Stimulated activated CD8-positive, alpha-beta memory T cell treated with anti-CD3 and anti-CD28 coated beads, Interleukin-15, amount 100 ng/mL, for 4 hours (primary cell): Measurements from ENCODE around the gene COL13A1.

ENCODE experiments used
- DNase-seq, 2 donors: peaks; one replicate each; pipeline ENCODE4 v3.0.0-alpha.2; 2020; ENCODE audit warnings: low read depth in 2 of 2

Gene COL13A1

DNA sequence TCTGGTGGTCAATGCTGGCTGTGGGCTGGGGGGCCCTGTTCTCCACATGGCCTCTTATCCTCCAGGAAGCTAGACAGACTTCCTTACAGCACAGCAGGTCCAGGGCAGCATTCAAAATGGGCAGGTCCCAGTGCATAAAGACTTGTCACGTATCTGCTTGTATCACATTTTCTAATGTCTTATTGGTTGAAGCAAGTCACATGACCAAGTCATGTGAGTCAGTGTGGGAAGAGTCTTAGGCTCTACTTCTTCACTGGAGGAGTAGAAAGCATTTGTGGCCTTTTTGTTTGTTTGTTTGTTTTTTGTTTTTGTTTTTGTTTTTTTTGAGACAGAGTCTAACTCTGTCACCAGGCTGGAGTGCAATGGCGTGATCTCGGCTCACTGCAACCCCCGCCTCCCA lies 104.7 kb downstream of the COL13A1 start:
- DNase-seq, result no peak

- DNase-seq, result no peak
Measured at GRCh38 chr10:69907517-69907916, 105.8 kb downstream of the COL13A1 start.

DNA sequence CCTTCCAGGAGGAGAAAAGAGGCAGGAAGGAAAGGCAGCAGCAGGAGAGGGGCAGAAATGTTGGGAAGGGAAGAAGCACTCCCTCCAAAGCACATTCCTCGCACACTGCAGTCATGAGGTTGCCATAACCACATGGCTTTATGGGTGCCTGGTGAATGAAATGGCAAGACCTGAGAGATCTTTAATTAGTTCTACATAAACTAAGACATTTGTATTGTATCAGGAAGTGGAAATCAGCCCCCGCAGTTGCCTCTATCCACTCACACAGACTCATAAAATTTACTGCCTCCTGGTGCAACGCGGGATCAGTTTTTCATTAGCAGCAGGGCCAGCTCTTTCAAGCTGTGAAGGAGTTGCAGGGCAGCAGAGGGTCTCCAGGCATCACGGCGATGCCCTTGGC lies 106.4 kb downstream of the COL13A1 start:
- no peak for DNase-seq

- DNase-seq, result no peak
Measured at GRCh38 chr10:69910561-69910960, 108.9 kb downstream of the COL13A1 start.

GRCh38 chr10:69911613-69912528 lies 110.2 kb downstream of the COL13A1 start:
- DNase-seq, result no peak

GRCh38 chr10:69912589-69912988 lies 110.9 kb downstream of the COL13A1 start:
- no peak for DNase-seq

DNA sequence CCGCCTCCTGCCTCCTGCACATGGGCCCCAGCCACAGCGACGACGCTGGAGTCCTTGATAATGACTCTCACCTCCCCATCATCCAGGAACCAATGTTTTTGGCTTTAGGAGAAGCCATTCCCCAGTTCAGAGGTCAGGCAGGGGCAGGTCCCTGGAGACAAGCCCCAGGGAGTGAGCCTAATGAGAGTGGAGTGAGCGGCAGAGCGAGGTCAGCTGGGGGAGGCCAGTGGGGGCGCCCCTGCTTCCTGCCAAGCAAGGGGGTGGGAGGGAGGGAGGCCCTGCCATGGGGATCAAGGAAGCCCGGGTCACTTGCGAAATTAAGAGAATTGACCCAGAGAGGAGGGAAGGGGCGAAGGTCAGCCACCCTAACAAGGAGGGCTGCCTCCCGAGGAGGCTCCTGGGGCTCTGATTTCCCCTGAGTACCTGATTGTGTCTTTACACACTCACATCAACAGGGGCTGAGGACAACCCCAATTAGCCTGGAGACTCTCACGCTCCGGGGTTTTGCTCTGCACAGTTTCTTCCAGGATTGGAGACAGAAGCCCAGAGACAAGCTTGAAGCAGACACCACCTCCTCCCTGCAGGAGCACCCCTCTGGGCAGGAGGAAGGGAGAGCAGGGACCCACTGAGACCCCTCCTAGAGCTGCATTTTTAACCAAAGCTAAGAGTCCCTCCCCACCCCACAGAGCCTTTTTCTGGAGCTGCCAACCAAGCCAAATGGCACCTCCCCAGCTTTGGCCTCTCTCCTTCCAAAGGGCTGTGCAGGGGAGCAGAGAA lies 112.1 kb downstream of the COL13A1 start:
- DNase-seq, result no peak

- DNase-seq, result peak; percentile 7 to 14
Measured at GRCh38 chr10:69914398-69915214, 112.9 kb downstream of the COL13A1 start.

DNA sequence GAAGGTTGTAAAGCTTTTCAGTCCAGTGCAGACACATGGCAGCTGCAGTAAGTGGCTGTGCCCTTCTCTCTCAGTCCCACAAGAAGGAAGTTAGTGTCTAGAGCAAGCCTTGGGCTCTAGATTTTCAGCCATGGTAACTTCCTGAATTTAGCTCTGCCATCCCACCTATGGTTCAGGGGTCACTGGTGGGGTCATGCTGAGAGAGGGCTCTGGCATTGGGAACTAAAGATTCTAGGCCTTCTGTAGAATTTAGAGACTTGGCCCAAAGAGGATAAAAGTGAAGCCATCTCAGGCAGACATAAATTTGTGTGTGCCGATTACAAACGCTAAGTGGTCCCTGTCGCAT lies 113.5 kb downstream of the COL13A1 start:
- no peak for DNase-seq

DNA sequence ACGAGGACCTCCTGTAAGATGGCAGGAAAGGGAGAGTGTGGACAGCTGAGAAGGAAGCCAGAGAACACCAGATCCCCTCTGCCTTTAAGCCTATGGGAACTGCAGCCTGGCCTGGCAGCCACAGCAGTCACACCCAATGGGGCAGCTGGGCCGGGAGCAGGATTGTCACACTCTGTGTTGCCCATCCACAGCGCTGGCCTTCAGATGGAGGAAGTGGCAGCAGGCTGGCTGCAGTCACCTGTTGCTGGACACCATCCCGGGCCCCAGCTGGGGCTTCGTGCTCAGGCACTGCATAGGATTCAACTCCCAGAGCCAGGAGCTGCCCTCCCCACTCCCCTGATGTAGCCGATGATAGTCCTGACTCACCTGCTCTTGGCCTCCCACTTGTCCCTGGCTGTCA lies 114.4 kb downstream of the COL13A1 start:
- DNase-seq, result no peak

DNA sequence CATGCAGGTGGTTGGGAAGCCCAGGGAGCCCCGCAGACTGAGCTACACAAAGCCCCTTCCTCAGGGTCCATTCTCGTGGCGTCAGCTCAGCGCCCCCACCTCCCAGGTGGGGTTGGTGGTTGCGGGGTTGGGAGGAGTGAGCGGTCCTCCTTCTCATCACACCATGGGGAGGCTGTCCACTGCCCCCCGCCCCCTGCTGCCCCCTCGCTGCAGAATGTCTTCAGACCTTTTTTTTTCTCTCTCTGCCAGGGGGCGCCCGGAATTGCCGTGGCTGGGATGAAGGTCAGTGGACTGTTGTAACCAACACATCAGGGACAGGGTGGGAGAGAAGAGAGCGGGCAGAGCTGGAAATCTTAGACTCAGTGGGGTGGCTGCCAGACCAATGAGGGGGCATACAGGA lies 116.3 kb downstream of the COL13A1 start:
- no peak for DNase-seq

- no peak for DNase-seq
Measured at GRCh38 chr10:69919250-69919649, 117.5 kb downstream of the COL13A1 start.

DNA sequence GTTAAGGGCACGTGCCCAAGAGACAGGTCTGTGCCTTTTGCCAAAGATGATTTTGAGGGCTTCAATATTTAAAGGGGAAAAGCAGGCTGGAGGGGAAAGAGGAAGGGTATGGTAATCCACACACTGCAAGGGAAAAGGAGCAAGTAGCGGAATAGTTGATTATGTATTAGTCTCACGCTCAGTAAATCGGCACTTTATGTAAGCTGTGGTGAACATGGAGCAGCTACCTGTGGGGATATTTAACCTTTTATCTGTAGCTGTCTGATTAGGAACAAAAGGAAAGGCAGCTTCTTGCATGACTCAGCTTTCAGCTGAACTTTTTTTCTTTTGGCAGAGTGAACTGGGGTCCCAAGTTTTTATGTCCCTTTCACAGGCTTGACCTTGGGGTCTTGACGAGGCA lies 123.4 kb downstream of the COL13A1 start:
- DNase-seq, result no peak

GRCh38 chr10:69928339-69928738 lies 126.6 kb downstream of the COL13A1 start:
- no peak for DNase-seq

DNA sequence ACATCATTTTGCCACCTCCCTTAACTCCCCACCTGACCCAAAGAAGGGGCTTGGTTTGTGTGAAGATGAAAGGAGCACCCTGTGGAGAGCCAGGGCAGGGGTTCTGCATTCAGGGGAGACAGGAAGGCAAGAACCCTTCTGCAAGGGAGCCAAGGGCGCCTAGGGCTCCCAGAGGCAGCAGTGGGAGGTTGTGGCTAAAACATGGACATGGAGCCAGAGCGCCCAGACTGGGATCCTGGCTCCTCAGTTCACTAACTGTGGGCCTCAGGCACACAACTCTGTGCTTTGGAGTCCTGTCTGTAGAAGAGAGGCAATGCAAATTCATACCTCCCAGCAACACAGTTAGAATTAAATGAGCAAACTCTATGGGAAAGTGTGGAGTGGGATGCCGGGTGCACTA lies 127.9 kb downstream of the COL13A1 start:
- no peak for DNase-seq

DNA sequence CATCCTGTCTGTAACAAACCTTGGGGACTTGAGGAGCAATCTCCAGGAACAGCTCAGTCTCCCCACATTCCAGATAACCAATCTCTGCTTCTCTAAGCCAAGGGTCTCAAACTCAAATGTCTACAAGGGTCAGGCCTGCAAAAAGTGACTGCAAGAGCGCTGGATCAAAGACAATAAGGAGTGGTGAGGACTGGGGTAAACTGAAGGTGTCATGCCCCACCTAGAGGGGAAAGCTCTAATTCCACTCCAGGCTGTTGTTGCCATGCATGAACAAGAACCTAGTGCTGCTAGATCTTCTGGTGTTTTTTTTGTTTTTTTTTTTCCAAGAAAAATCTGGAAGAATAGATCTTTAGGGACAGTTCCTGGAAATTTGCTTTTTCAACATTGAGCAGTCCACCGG lies 133.1 kb downstream of the COL13A1 start:
- no peak for DNase-seq

DNA sequence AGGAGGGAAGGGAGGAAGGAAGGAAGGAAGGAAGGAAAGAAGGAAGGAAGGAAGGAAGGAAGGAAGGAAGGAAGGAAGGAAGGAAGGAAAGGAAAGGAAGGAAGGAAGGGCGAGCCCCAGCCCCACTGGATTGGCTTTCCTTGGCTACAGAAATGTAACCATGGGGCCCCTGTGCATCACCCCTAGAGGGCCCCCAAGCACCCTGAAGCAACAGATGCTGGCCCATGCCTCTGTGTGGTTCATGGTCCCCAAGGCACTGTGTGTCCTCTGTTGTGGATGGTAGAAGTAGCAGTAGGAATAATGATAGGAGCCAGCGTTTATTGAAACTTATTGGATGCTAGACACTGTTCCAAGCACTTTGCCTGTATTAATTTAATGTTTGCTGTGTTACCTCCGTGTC lies 134.4 kb downstream of the COL13A1 start:
- no peak for DNase-seq

DNA sequence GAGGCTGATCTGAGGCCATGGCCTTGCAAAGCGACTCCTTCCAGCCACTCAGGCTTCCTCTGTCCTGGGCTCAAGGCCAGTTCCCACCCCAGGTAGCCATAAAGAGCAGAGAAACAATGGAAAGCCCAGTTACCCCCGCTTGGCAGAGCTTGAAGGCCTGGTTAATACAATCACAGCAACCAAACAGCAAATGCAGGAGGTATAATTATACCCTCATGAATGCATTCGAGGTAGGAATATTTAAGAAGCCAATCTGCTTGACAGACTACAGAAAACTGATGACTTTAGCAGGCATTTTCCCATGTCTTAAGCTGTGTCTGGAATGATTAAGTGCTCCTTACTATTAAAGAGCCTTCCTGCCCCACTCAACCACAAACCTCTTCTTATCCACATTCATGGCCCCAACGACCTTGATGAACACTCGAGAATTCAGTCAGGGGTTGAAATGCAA lies 136.9 kb downstream of the COL13A1 start:
- no peak for DNase-seq

GRCh38 chr10:69939061-69939460 lies 137.4 kb downstream of the COL13A1 start:
- no peak for DNase-seq

- DNase-seq, result no peak
Measured at GRCh38 chr10:69939481-69939880, 137.8 kb downstream of the COL13A1 start.

GRCh38 chr10:69941730-69942129 lies 140.0 kb downstream of the COL13A1 start:
- DNase-seq, result no peak

- no peak for DNase-seq
Measured at GRCh38 chr10:69943292-69943820, 141.7 kb downstream of the COL13A1 start.
